ENCODE measurements around the gene TMCC2. TPM values are rescaled to one million over a fixed set of nuclear protein-coding genes. Genes with fewer than 3 reads are reported as not detected.

The TMCC2 gene
- total and polyA plus RNA-seq, 2 donors from 2014 or later, result 1.3 to 3.5 TPM

DNA sequence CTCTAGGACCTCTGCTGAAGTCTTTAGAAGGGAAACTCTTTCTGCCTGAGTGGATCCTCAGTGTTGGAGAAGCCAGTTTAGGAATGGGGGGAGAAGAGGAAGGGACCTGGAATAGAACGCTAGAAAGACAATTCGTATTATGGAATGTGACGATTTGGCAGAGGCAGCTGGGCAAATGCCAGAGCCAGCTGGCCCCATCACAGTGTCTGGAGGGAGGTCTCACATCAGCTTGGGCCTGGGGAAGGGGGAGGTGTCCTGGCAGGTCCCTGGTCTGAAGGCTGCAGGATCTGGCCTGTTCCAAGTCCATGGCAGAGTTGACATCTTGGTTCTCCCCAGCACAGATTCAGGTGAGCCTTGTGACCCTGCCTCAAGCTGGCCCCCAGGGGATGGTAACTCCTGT lies 11.3 kb downstream of the TMCC2 start:
- intact Hi-C loops (cut with DNase I), result no loop called here
- no peaks in the 10 kb centered on the region for H3K4me1 ChIP-seq (ENCODE audit: control insufficient read depth in 2 of 3, insufficient read depth in 2 of 3, low read depth in 1 of 3, low read length in 3 of 3)
- no peaks in the 10 kb centered on the region for H3K36me3 ChIP-seq (ENCODE audit: control insufficient read depth in 2 of 3, insufficient read depth in 3 of 3, low read length in 3 of 3)
- no peaks in the 10 kb centered on the region for H3K9me3 ChIP-seq (ENCODE audit: control insufficient read depth in 2 of 3, insufficient read depth in 1 of 3, low read length in 3 of 3)
- TF ChIP-seq, protein P1, sequence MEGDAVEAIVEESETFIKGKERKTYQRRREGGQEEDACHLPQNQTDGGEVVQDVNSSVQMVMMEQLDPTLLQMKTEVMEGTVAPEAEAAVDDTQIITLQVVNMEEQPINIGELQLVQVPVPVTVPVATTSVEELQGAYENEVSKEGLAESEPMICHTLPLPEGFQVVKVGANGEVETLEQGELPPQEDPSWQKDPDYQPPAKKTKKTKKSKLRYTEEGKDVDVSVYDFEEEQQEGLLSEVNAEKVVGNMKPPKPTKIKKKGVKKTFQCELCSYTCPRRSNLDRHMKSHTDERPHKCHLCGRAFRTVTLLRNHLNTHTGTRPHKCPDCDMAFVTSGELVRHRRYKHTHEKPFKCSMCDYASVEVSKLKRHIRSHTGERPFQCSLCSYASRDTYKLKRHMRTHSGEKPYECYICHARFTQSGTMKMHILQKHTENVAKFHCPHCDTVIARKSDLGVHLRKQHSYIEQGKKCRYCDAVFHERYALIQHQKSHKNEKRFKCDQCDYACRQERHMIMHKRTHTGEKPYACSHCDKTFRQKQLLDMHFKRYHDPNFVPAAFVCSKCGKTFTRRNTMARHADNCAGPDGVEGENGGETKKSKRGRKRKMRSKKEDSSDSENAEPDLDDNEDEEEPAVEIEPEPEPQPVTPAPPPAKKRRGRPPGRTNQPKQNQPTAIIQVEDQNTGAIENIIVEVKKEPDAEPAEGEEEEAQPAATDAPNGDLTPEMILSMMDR (IDR thresholded peaks at IDR 0.05; ENCODE audit: borderline replicate concordance, extremely low read depth, insufficient read depth), result no peak
- no peak for DNase-seq
- no peak overlapping the region for H3K4me3 ChIP-seq (ENCODE audit: low read length in 3 of 3)
- no peak overlapping the region for H3K9ac ChIP-seq (ENCODE audit: low read length in 3 of 3)
- no peak for FAIRE-seq
- no peak overlapping the region for H3K27ac ChIP-seq (ENCODE audit: low read depth in 2 of 2, low read length in 2 of 2)
- no peaks in the 10 kb centered on the region for H3K27me3 ChIP-seq (ENCODE audit: control insufficient read depth, insufficient read depth, low read length)

DNA sequence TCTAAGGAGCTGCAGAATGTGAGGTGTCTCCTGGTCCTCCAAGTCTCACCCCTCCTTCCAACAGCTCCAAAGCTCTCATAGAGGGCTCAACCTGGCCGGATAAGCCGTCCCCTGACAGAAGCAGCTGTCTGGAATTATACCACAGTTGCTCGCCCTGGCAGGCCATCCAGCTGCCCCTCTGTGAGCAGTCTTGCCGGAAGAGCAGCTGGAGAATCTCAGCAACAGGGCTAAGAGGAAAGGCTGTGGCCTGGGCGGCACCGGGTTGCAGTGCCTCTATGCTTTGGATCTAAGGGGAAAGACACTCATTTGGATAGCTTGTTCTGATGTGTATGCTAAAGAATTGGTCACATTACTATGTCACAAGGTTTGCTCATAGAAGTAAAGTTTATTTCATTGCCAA lies 12.4 kb downstream of the TMCC2 start:
- intact Hi-C loops (cut with DNase I), result no loop called here
- Histone ChIP-seq H3K27me3 (ENCODE audit: control insufficient read depth, insufficient read depth, low read length) (no peaks in the 10 kb centered on the region), H3K4me1 (ENCODE audit: control insufficient read depth in 2 of 3, insufficient read depth in 2 of 3, low read depth in 1 of 3, low read length in 3 of 3) (no peaks in the 10 kb centered on the region), H3K4me3 (ENCODE audit: low read length in 3 of 3) (no peak overlapping the region), H3K36me3 (ENCODE audit: control insufficient read depth in 2 of 3, insufficient read depth in 3 of 3, low read length in 3 of 3) (no peaks in the 10 kb centered on the region), H3K9ac (ENCODE audit: low read length in 3 of 3) (no peak overlapping the region), H3K9me3 (ENCODE audit: control insufficient read depth in 2 of 3, insufficient read depth in 1 of 3, low read length in 3 of 3) (no peaks in the 10 kb centered on the region), H3K27ac (ENCODE audit: low read depth in 2 of 2, low read length in 2 of 2) (no peak overlapping the region)
- FAIRE-seq, result no peak
- TF ChIP-seq, protein P1 (IDR thresholded peaks at IDR 0.05; ENCODE audit: borderline replicate concordance, extremely low read depth, insufficient read depth), result no peak
- DNase-seq, result no peak

DNA sequence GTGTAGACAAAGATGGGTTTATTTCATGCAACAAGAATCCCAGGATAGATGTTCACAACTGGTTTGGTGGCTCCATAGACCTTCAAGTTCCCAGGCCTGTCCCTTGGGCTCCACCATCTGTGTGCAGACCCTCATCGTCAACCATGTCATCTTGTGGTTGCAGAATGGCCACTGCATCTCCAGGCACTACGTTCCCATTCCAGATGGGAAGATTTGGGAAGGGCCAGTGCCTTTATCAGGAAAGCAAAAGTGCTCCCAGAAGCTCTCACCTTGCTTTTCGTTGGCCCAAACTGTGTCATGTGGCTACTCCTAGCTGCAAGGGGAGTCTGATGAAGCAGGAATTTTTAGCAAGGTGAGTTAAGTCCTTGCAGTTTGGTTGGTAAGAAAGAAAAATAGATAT lies 12.8 kb downstream of the TMCC2 start:
- H3K4me1 ChIP-seq (ENCODE audit: control insufficient read depth in 2 of 3, insufficient read depth in 2 of 3, low read depth in 1 of 3, low read length in 3 of 3), result no peaks in the 10 kb centered on the region
- FAIRE-seq (no peak), DNase-seq (no peak)
- intact Hi-C loops (cut with DNase I), result no loop called here
- no peaks in the 10 kb centered on the region for H3K36me3 ChIP-seq (ENCODE audit: control insufficient read depth in 2 of 3, insufficient read depth in 3 of 3, low read length in 3 of 3)
- H3K9ac ChIP-seq (ENCODE audit: low read length in 3 of 3), result no peak overlapping the region
- H3K27me3 ChIP-seq (ENCODE audit: control insufficient read depth, insufficient read depth, low read length), result no peaks in the 10 kb centered on the region
- no peak overlapping the region for H3K27ac ChIP-seq (ENCODE audit: low read depth in 2 of 2, low read length in 2 of 2)
- no peaks in the 10 kb centered on the region for H3K9me3 ChIP-seq (ENCODE audit: control insufficient read depth in 2 of 3, insufficient read depth in 1 of 3, low read length in 3 of 3)
- no peak overlapping the region for H3K4me3 ChIP-seq (ENCODE audit: low read length in 3 of 3)
- TF ChIP-seq, protein P1 (IDR thresholded peaks at IDR 0.05; ENCODE audit: borderline replicate concordance, extremely low read depth, insufficient read depth), result no peak

DNA sequence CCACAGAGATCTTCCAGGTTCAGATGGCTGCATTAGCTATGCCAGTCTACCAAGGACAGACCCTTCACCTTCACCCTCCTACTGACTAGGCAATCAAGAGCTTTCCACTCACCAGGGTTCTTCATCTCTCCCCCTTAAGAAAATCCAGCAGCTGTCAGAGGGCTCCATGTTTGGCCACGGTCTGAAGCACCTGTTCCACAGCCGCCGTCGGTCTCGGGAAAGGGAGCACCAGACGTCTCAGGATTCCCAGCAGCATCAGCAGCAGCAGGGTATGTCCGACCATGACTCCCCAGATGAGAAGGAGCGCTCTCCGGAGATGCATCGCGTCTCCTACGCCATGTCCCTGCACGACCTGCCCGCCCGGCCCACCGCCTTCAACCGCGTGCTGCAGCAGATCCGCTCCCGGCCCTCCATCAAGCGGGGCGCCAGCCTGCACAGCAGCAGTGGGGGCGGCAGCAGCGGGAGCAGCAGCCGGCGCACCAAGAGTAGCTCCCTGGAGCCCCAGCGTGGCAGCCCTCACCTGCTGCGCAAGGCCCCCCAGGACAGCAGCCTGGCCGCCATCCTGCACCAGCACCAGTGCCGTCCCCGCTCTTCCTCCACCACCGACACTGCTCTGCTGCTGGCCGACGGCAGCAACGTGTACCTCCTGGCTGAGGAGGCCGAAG lies 13.8 kb downstream of the TMCC2 start:
- Histone ChIP-seq H3K9ac (ENCODE audit: low read length in 3 of 3) (no peak overlapping the region), H3K4me3 (ENCODE audit: low read length in 3 of 3) (no peak overlapping the region), H3K36me3 (ENCODE audit: control insufficient read depth in 2 of 3, insufficient read depth in 3 of 3, low read length in 3 of 3) (no peaks in the 10 kb centered on the region), H3K9me3 (ENCODE audit: control insufficient read depth in 2 of 3, insufficient read depth in 1 of 3, low read length in 3 of 3) (no peaks in the 10 kb centered on the region), H3K27ac (ENCODE audit: low read depth in 2 of 2, low read length in 2 of 2) (no peak overlapping the region), H3K4me1 (ENCODE audit: control insufficient read depth in 2 of 3, insufficient read depth in 2 of 3, low read depth in 1 of 3, low read length in 3 of 3) (no peaks in the 10 kb centered on the region), H3K27me3 (ENCODE audit: control insufficient read depth, insufficient read depth, low read length) (no peaks in the 10 kb centered on the region)
- intact Hi-C loops (cut with DNase I), result no loop called here
- FAIRE-seq, result no peak
- no peak for DNase-seq
- TF ChIP-seq, protein P1 (IDR thresholded peaks at IDR 0.05; ENCODE audit: borderline replicate concordance, extremely low read depth, insufficient read depth), result no peak
